Endothelial cell of umbilical vein (primary cell): ENCODE measurements around the gene OR5B12. TPM values are rescaled to one million over a fixed set of nuclear protein-coding genes. Genes with fewer than 3 reads are reported as not detected.

ENCODE experiments used
- BruUV-seq: library from RNA; stranded (reverse); fragments of 400-500 nt; replicated peaks from 2 replicates; lab custom pipeline; 2021; lab: Mats Ljungman, UMichigan
- CTCF ChIA-PET: fragments of 300-600, 350-600 bp; sonication (Branson Sonifier 250); formaldehyde crosslinking; loops from one replicate; lab custom pipeline; 2021; ENCODE audit warnings: antibody characterized with exemption, inconsistent platforms; lab: Charles Lee
- POLR2A ChIA-PET: fragments of 300-600, 350-600 bp; sonication (Branson Sonifier 250); formaldehyde crosslinking; loops from one replicate; lab custom pipeline; 2021; ENCODE audit warnings: antibody characterized with exemption, inconsistent platforms; lab: Charles Lee
- DNase-seq: peaks from one replicate; pipeline ENCODE4 v3.0.0-alpha.2; 2011; ENCODE audit warnings: low read depth, low spot score
- FAIRE-seq: peaks from 2 replicates; lab custom pipeline; 2011; peaks lifted over from hg19 to GRCh38; lab: Jason Lieb, UNC
- H2AFZ ChIP-seq: 2 replicates; pipeline ENCODE4 v1.6.0; 2012; ENCODE audit warnings: low read depth, low read length, control low read depth, inconsistent platforms
- H3K27ac ChIP-seq: 2 replicates; pipeline ENCODE4 v1.5.1; 2011; ENCODE audit warnings: low read depth, mild to moderate bottlenecking, control low read depth, low read length, moderate library complexity; ENCODE audit not compliant: insufficient read depth
- H3K27me3 ChIP-seq, 2 experiments: 2 replicates each; pipeline versions ENCODE4 v1.6.0 to v1.6.1; 2011; ENCODE audit warnings: low read length in 2 of 2, mixed read lengths in 1 of 2; ENCODE audit not compliant: control insufficient read depth in 2 of 2, insufficient read depth in 2 of 2
- H3K36me3 ChIP-seq, 2 experiments: 2 replicates in 1 of 2; 3 replicates in 1 of 2; pipeline ENCODE4 v1.5.1; 2011; ENCODE audit warnings: low read length in 2 of 2, mild to moderate bottlenecking in 1 of 2, moderate library complexity in 1 of 2; ENCODE audit not compliant: control insufficient read depth in 2 of 2, insufficient read depth in 2 of 2; ENCODE audit errors: extremely low read depth in 1 of 2
- H3K4me1 ChIP-seq: 3 replicates; pipeline ENCODE4 v1.5.1; 2011; ENCODE audit warnings: mild to moderate bottlenecking, low read length; ENCODE audit not compliant: control insufficient read depth, insufficient read depth; ENCODE audit errors: extremely low read depth
- H3K4me2 ChIP-seq: 2 replicates; pipeline ENCODE4 v1.6.1; 2011; ENCODE audit warnings: low read length, control low read depth, mixed read lengths; ENCODE audit not compliant: insufficient read depth
- H3K4me3 ChIP-seq, 3 experiments: fragments of 200-600 bp in 1 of 3; sonication (generic), shearing (Covaris generic) in 1 of 3; replicated peaks in 1 of 3; 2 replicates each; pipeline ENCODE4 v1.5.1; 2011 to 2016; ENCODE audit warnings: control low read depth in 3 of 3, low read length in 3 of 3, mild to moderate bottlenecking in 2 of 3, inconsistent platforms in 1 of 3, low read depth in 1 of 3, moderate library complexity in 1 of 3; ENCODE audit not compliant: insufficient read depth in 1 of 3
- H3K79me2 ChIP-seq: 2 replicates; pipeline ENCODE4 v1.6.0; 2012; ENCODE audit warnings: low read length, inconsistent platforms; ENCODE audit not compliant: control insufficient read depth, insufficient read depth
- H3K9ac ChIP-seq: replicated peaks from 2 replicates; pipeline ENCODE3; 2011; ENCODE audit warnings: low read length, control low read depth; ENCODE audit not compliant: insufficient read depth; ENCODE audit errors: extremely low read depth
- H3K9me1 ChIP-seq: replicated peaks from 3 replicates; pipeline ENCODE4 v1.6.0; 2011; ENCODE audit warnings: mild to moderate bottlenecking, low read length; ENCODE audit not compliant: control insufficient read depth, insufficient read depth; ENCODE audit errors: extremely low read depth
- H3K9me3 ChIP-seq: replicated peaks from 2 replicates; pipeline ENCODE4 v1.5.1; 2012; ENCODE audit warnings: low read length, inconsistent platforms; ENCODE audit not compliant: control insufficient read depth, insufficient read depth
- H4K20me1 ChIP-seq: replicated peaks from 2 replicates; pipeline ENCODE3; 2011; ENCODE audit warnings: mild to moderate bottlenecking, low read length; ENCODE audit not compliant: control insufficient read depth, insufficient read depth; ENCODE audit errors: extremely low read depth
- CTCF ChIP-seq, 2 donors: IDR thresholded peaks; 1 replicate in 1 of 2; 2 replicates in 1 of 2; pipeline ENCODE4 v1.5.1; 2011; ENCODE audit warnings: low read length in 2 of 2, mild to moderate bottlenecking in 2 of 2, moderate library complexity in 2 of 2, control low read depth in 1 of 2, inconsistent platforms in 1 of 2, low read depth in 1 of 2; ENCODE audit not compliant: insufficient read depth in 1 of 2; ENCODE audit errors: extremely low read depth in 1 of 2
- EZH2 ChIP-seq: IDR thresholded peaks from 2 replicates; pipeline ENCODE4 v1.6.1; 2012; ENCODE audit warnings: borderline replicate concordance, low read depth, mild to moderate bottlenecking, moderate library complexity, low read length, inconsistent platforms; ENCODE audit not compliant: severe bottlenecking
- FOS ChIP-seq: IDR thresholded peaks from 2 replicates; pipeline ENCODE4 v1.6.1; 2011; ENCODE audit warnings: mild to moderate bottlenecking, low read length, moderate library complexity, borderline replicate concordance; ENCODE audit not compliant: insufficient read depth
- GATA2 ChIP-seq: IDR thresholded peaks from 2 replicates; pipeline ENCODE4 v1.7.0; 2011; ENCODE audit warnings: low read depth, mild to moderate bottlenecking, moderate library complexity, mixed read lengths, low read length; ENCODE audit not compliant: insufficient read length, insufficient read depth
- JUN ChIP-seq: IDR thresholded peaks from 2 replicates; pipeline ENCODE4 v1.6.1; 2011; ENCODE audit warnings: borderline replicate concordance, low read depth; ENCODE audit not compliant: insufficient read length, insufficient read depth
- MAX ChIP-seq: IDR thresholded peaks from 2 replicates; pipeline ENCODE4 v1.6.1; 2011; ENCODE audit not compliant: insufficient read depth, insufficient read length
- MYC ChIP-seq: IDR thresholded peaks from one replicate; pipeline ENCODE4 v1.6.1; 2011; ENCODE audit warnings: mild to moderate bottlenecking, low read depth, low read length
- POLR2A ChIP-seq: IDR thresholded peaks from 2 replicates; pipeline ENCODE4 v1.6.1; 2012; ENCODE audit warnings: low read depth, mild to moderate bottlenecking, control low read depth, low read length
- POLR2AphosphoS5 ChIP-seq: IDR thresholded peaks from 2 replicates; pipeline ENCODE4 v1.6.1; 2012; ENCODE audit warnings: low read depth, mild to moderate bottlenecking, control low read depth, low read length, moderate library complexity; ENCODE audit not compliant: insufficient read depth
- dilution Hi-C: fragments of 300-500 bp; cut with MboI; formaldehyde crosslinking; loops from one replicate; pipeline ENCODE4 v1.15.0; 2019; ENCODE audit warnings: low sequenced_read_pairs; ENCODE audit not compliant: extremely low pct_ligation_motif_present
- intact Hi-C: fragments of 100-400 bp; cut with micrococcal nuclease; formaldehyde crosslinking; loops from one replicate; pipeline ENCODE4 v1.10.0; 2022
- polyA plus RNA-seq, 4 experiments: library from polyadenylated mRNA; depleted of rRNA in 3 of 4; stranded (reverse) in 3 of 4; unstranded in 1 of 4; fragments of >200 nt; gene quantifications; 2 replicates each; pipeline versions ENCODE4 v1.2.1 to v1.2.3, GENCODE V29; 2011 to 2012; ENCODE audit warnings: missing spikeins in 1 of 4
- total RNA-seq: library from RNA; stranded (reverse); gene quantifications from 2 replicates; pipeline ENCODE4 v1.2.3, GENCODE V29; 2021

Gene OR5B12
- total and polyA plus RNA-seq, 2 donors (not counting 3 experiments of a cell fraction or from before 2014, with no cell fraction given): not detected

- Histone ChIP-seq H3K9me1 (no peaks in the 10 kb centered on the region), H3K4me3 (no peak overlapping the region), H4K20me1 (no peaks in the 10 kb centered on the region), H2AFZ (no peak overlapping the region), H3K4me1 (no peaks in the 10 kb centered on the region), H3K4me2 (no peak overlapping the region), H3K9me3 (no peaks in the 10 kb centered on the region), H3K27me3 (no peaks in the 10 kb centered on the region), H3K27ac (no peak overlapping the region), H3K36me3 (no peaks in the 10 kb centered on the region), H3K9ac (no peak overlapping the region), H3K79me2 (no peaks in the 10 kb centered on the region)
- dilution Hi-C loops: no loop called here
- DNase-seq: no peak
- CTCF ChIA-PET: no interaction called here
- POLR2A ChIA-PET: no interaction called here
- no peak for FAIRE-seq
- intact Hi-C loops: no loop called here
- TF ChIP-seq MYC (no peak), CTCF (IDR thresholded peaks at IDR 0.05; ENCODE audit: extremely low read depth in 1 of 2, insufficient read depth in 1 of 2, low read depth in 1 of 2, low read length in 2 of 2) (no peak), GATA2 (no peak), POLR2A (no peak), MAX (no peak), FOS (no peak), EZH2 (no peak), POLR2AphosphoS5 (no peak), JUN (no peak)
- BruUV-seq: no TSS peak
These were observed 8.3 kb downstream of the OR5B12 start for GRCh38 chr11:58433638-58434203.
